GM18519 (cell line): ENCODE results near the gene TSR3.

Source experiments
- ATAC-seq: cut with Tn5 transposase; IDR thresholded peaks from one replicate; pipeline ENCODE4 v1.9.1; 2021; ENCODE audit warnings: mild to moderate bottlenecking, moderate library complexity; ENCODE audit not compliant: unreplicated experiment, low FRiP score

Gene TSR3

DNA sequence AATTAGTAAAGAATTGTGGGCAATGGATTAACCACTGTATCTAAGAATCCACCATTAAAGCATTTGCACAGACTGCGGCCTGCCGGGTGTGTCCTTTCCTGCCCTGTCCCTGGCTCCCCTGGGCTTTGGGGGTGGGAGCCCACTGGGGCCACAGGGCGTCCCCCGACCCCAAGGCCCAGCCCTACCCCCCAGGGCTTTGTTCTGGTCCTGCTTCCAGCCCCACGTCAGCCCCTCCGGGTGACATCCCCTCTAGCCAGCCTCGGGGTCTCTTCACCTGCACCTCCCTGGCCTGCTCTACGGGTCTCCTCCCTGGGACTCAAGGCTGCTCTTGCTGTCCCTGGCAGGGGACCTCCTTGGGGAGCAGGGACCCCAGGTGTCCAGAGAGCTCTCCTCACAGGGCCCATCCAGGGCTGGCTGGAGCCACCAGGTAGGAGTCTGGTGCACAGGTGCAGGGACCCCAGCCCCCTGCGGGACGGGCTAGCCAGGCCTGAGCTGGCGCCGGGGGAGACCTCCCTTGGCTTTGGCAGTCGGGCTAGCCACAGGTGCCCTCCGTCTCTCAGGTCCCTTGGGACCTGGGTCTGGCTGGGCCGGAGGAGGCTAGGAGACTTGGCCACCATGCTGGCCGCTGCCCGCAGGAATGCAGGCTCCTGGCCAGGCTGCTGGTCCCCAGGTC, 24.6 kb downstream of the TSR3 start:
- no peak for ATAC-seq

DNA sequence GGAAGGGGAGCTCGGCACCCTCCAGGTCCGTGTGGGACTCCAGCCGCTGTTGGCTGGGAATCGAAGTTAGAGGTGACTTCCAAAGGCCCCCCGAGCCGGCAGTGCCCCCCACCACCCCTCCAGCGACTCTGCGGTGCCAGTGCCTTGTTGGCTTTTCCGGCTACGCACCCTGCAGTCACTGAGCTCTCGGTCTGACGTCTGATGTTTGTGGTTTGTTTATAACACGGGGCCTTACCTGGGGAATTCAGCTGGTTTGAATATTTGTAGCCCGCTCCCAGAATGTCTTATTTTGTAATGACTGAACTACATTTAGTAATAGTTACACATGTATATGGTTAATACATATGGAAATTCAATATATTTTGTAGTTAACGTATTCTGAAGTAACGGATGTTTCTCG, 25.3 kb downstream of the TSR3 start:
- ATAC-seq = no peak

DNA sequence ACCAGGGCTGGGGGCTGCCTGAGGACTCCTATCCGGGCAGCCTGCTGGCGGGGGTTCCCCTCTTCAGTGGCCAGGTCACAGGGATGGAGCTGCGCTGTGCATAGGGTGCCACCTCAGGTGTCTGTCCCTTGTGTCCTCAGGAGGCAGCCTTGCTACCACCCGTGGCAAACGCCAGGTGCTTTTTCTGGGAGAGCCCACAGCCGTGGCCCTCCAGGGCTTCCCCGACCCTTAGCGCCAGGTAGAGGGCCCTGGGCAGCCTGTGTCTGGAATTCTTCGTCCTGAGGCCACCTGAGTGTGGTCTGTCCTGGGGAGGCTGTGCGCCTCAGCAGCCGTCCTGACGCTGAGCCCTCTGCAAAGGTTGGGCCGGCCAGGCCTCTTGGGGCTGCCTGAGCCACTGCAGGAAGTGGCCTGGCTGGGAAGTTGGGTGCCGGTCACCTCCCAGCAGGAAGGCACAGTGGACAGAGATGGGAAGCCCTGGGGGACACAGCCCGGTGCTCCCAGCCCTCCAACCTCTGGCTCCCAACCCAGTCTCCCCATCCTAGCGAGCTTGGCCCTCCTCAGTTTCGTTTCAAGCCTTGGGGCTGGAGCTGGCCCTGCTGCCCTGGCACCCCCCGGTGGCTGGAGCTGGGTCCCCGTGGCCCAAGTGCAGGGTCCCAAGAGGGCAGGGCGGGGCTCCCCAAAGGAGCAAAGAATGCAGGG, 25.9 kb downstream of the TSR3 start:
- no peak for ATAC-seq

DNA sequence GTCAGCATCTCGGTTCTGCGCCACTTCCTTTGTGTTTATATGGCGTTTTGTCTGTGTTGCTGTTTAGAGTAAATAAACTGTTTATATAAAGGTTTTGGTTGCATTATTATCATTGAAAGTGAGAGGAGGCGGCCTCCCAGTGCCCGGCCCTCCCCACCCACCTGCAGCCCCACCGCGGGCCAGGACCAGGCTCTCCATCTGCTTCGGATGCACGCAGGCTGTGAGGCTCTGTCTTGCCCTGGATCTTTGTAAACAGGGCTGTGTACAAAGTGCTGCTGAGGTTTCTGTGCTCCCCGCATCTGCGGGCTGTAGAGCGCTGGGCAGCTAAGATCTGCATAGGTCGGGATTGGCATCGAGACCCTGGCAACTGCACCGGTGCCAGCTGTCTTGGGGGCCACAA, 26.4 kb downstream of the TSR3 start:
- no peak for ATAC-seq

DNA sequence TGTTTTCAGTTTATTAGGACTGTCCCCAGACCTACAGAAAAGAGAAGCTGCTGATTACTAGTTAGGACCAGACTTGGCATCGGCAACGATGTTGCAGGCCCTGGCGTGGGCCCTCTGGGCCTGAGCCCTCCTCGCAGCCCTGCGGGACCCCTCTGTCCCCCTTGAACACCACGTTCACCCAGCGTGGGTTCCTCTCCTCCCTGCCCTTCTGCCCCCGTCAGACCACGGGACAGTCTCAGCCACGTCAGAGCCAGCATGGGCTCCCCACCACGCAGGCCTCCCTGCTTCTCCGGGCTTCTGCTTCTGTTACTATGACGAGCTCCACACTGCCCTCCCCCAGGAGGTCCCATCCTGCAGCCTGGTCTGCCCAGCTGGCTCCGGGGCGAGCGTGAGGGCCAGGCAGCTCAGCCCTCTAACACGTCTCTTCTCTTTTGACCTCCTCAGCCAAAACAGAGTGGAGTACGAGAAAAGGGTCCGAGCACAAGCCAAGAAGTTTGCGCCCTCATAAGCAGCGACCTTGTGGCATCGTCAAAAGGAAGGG, 27.3 kb downstream of the TSR3 start:
- no peak for ATAC-seq

DNA sequence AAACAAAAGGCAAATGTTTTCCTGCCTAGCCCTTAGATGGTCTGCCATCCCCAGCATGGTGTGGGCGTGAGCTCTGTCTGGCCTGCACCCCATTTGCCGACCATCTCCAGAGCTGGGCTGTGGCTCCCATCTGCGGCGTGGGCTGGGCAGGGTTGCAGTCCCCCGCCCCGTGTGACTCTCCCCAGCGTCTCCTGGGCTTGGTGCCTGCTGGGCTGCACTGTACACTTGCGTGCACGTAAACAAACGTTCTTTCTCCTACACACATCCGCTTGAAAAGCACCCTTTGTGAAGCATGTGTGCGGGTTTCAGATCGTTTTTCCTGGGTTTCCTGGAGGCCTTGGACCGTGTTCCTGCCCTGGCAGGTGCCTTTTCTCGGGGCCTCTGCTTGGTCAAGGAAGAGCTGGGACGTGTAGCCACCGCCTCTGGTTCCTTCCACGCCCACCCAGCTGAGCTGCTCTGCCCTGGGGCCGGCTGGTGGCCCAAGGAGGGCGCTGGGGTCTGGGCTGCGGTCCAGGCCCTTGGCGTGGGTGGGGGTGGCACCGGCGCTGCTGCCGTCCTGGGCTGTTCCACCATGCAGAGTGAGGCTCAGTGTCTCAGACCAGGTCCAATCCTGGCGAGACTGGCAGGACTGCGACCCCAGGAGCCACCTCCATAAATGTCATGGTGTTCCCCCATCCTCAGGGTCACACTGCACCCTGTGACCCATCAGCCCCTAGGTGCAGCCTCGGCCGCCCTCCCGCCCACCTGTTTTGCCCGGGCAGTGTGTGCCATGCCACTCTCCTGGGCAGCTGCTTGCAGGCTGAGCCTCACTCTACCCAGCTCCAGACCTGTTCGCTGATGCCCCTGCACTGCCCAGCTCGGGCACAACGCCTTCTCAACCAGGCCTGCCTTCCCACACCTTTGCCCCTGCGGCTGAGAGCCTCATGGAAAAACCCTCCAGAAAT, 28.1 kb downstream of the TSR3 start:
- ATAC-seq = no peak

DNA sequence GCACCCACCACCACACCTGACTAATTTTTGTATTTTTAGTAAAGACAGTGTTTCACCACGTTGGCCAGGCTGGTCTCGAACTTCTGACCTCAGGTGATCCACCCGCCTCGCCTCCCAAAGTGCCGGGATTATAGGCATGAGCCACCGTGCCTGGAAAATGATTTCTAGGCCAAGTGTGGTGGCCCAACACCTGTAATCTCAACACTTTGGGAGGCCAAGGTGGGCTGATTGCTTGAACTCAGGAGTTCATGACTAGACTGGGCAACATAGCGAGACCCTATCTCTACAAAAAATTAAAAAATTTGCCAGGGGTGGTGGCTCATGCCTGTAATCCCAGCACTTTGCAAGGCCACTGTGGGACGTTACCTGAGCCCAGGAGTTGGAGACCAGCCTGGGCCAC, 29.3 kb downstream of the TSR3 start:
- no peak for ATAC-seq

DNA sequence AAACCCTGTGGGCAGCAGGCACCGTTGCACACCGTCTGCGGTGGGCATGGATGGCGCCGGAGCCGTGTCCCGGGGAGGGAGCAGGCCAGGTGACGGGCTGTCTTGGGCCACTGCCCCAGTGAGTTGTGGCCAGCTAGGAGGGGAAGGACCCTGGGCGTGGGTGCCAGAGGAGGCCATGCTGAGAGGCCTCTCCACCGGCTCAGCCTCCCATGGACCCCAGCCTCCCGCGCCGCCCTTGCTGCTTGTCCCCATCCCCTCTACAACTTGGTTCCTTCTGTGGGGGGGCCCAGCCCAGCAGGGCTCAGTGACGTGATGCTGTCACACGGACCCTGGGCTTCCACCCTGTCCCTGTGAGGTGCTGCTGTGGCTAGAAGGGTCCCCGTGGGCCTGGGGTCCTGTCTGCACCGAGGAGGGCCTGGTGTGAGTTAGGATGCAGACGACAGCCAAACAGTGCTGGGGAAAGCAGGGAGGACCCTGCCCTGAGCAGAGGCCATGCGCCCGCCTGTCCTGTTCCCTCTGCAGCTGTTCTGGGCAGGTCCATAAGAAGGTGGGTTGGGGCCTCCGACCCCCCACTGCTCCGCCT, 30.9 kb downstream of the TSR3 start:
- ATAC-seq = no peak

DNA sequence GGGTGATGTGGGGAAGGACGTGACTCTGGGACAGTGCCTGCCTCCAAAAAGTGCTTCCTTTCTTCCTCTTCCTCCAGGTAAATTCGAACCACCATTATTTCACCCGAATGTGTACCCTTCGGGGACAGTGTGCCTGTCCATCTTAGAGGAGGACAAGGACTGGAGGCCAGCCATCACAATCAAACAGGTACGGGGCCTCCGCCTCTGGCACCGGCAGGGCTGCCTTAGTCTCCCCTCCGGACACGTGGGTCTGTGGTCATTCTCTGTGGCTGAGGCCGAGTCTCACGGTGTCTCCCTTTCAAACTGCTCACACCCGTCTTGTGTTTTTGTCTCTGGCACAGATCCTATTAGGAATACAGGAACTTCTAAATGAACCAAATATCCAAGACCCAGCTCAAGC, 31.6 kb downstream of the TSR3 start:
- no peak for ATAC-seq

DNA sequence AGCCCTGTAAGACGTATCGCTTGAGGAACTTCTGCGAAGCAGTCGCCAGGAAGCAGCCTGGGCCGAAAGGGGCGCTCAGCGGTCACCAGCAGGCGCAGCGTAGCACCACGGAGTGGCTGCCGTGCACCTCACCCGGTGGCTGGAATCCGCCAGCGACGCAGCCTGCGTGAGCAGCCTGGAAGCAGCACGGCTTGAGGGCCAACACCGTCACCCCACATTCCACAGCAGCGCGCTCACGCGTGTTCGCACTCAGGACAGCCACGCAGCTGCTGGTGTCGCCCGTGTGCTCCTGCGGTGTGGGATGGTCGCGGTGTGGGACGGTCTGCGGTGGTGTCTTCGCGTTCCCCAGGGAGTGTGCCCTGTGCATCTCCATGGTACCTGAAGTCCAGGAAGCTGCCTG, 32.6 kb downstream of the TSR3 start:
- no peak for ATAC-seq

DNA sequence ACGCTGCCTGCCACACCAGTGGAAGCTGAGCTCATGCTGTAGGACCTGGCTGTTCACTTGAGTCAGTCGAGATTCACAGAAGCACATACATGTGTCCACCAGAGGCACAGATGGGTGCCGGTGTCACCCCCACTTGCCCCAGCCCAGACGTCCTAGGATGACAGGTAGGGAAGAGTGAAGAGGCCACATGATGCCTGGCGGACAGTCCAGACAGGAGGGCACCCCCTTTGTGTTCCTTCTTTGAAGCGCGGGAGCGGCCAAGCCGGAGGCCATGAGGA, 33.5 kb downstream of the TSR3 start:
- ATAC-seq = no peak

DNA sequence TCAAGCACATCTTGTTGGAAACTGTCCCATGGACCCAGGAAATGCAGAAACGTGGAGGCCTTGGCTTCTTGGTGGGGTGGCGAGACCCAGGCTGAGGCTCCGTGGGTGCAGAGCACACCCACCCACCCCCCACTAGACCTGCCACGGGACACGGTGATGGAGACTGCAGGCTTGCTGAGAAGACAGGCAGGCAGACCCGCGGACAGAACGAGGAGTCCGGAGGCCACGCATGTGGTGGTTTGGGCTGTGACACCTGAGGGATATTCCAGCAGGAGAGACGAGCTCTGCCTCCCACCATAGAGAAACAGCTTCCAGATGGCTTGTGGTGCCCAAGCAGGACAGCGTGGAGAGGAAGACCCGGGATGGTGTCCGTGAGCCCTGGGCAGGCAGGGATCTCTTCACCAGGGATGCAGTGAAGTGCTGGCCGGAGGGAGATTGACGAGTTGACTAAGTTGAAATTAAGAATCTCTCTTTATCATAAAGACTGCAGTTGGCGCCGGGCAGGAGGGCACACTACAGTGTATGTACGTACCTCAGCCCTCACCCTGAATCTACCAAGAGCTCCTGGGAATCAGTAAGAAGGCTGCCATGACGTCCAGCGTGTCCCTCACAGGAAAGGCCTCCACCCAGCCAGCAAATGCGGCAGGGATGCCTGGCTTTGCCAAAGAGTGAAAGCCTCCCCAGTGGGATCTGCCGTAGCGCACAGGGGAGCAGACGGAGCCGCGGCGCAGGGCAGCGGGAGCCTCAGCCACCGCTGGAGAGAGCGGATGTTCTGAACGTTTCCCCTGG, 34.0 kb downstream of the TSR3 start:
- ATAC-seq = no peak

DNA sequence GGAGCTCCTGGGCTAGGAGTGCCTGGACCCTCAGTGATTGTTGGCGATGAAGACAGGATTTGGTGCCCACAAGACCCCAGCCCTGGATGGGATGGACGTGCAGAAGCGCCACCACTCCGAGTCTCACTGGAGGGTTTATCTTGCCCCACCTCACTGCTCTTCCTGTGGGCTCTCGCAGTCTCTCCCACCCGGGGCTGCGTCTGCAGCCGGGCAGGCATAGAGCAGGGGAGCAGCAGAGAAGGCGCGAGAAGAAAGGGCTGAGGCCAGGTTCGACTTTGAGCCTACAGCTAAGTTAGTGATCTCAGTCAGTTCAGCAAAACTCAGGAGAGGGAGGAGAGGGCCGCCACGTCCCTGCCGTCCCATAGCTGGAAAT, 35.7 kb downstream of the TSR3 start:
- ATAC-seq = no peak

DNA sequence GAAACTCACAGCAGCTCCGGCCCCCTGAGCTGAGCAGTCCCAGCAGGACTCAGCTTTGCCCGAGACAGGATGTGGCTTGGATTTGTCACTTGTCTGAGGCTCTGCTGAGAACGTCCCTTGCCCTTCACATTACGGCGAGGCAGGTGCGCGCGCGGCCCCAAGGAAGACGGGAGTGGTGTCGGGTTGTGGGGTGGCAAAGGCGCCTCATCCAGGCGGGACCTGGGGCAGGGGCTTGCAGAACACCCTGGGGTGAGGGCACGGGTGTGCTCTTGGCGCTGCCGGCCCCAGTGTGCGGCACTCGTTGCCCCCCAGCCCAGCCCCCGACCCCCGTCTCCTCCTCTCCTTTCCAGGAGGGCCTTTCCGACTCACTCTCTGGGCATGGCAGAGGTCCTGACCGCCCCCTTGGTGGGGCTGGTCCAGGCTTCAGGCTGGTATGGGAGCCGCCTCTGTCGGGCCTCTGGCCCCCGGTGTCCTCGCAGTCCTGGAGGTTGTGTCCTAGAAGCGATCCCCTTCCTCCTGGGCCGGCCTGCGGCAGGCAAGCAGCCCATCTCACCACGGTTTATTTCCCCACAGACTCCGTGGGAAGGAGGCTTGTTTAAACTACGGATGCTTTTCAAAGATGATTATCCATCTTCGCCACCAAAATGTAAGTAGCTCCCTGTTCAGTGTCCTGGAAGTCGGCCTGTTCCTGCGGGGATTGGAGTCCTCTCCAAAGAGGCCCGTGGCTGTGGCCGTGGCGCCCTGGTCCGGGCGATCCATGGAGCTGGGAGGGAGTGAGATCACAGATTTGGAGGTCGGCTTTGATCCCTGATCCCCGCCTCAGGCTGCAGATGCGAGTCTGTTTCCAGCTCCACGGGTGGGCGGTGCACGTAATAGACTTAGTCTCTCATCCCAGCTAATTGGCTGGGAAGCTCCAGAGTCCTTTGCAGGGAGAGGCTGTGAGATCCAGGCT, 36.3 kb downstream of the TSR3 start:
- no peak for ATAC-seq

DNA sequence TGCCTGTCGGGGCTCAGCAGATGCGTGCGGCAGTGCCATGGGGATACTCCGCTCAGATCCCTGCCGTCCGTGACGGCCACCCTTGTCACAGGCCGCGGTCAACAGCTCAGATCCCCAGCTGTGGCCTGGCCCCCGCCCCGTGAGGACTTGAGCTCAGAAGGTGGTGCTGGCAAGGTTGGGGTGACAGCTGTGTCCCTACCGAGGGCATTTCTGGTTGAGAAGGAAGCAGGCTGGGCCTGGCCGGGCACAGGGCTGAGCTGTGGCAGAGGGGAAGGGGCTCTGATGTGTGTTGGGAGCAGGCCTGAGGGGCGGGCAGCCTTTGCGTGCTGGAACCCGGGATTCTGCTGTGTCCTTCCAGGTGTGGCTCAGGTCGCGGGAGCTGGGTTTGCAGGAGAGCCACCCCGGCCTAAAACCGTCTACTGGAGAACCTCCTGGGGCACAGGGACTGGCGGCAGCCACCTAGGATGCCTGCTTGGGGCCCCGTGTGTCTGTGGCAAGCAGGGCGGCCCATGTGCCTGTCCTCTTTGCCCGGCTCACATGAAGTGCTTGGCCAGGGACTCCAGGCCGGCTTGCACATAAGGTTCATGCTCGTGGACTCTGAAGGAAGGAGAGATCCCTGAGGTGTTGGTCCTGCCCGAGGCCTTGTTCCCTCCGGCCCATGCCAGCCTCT, 37.1 kb downstream of the TSR3 start:
- no peak for ATAC-seq

DNA sequence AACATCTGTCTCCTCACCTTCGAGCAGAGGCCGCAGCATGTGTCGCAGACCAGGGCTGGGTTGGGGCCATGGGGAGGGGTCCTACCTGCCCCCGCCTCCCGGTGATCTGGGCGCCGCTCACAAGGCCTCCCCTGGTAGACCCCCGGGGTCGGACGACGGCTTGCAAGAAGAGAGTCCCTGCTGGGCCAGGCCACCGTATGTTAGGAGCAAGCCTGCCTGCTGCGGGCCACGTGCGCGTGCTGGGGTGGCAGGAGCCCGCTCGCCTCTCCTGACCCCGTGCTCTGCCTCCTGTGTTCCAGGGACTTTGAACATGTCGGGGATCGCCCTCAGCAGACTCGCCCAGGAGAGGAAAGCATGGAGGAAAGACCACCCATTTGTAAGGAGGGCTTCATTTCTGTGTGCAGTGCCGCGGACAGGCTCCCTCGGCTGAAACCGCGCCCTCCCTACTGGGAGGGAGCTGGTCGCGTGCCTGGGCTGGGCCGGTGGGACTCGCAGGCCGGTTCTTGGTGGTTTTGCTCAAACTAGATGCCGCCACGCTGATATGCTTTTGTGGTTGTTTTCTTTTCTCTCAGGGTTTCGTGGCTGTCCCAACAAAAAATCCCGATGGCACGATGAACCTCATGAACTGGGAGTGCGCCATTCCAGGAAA, 37.8 kb downstream of the TSR3 start:
- no peak for ATAC-seq

DNA sequence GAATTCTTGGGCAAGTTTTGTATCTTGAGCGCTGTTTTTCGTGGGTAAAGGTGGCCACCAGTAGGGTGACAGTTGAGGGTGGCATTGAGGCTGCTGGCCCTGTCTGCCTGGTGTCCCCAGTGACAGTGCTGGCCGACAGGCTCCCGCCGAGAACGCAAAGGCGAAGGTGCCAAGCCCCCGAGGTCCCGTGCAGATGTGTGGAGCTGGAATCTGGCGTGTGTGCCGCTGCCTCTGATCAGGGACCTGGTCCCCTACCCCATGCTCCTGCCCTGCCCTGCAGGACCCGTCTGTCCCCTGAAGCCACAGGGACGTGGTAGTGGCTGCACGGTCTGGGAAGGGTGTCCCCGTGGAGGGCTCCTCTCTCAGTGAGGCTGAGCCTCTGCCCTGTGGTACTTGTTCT, 38.8 kb downstream of the TSR3 start:
- ATAC-seq = no peak

DNA sequence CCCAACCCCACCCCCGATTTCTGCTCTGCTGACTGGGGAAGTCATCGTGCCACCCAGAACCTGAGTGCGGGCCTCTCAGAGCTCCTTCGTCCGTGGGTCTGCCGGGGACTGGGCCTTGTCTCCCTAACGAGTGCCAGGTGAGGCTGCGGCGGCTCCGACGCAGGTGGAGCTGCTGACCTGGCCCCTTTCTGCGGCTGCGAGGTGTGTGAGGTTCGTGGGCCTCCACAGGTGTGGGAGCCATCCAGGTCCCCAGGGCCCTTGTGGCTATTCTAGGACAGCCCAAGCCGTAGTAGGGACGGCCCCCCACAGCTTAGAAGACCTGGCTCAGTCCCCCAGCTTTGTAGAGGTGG, 39.2 kb downstream of the TSR3 start:
- ATAC-seq = no peak
